Measurements from ENCODE around the gene FOXI3.

The FOXI3 gene

DNA sequence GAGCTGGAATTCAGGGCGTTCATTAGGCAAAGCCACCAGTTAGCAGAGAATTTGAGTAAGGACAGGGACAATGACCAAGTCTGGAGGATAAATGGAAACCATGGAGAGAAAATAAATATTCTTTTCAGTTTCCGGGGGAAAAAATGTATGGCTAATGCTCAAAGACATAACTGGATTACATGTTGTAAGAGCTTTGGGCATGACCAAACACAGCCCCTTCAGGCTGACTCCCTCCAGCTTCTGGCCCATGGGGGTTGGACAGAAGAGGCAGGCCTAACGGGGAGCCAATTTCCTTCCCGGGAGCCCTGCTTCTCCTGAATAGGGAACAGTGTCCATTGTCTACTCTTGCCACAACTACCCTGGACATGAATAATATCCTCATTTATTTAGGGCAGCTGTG is 39.5 kb upstream of the FOXI3 start:
- H4K8ac ChIP-seq (ENCODE audit: low read length), result no peak overlapping the region
- no peak overlapping the region for H3K18ac ChIP-seq (ENCODE audit: low read depth in 1 of 2, low read length in 2 of 2)
- no peak overlapping the region for H3K4me3 ChIP-seq (ENCODE audit: insufficient read depth in 1 of 2, low read depth in 1 of 2, low read length in 2 of 2)
- no peak overlapping the region for H3K27ac ChIP-seq (ENCODE audit: low read length, poor library complexity, severe bottlenecking)
- no peaks in the 10 kb centered on the region for H3K9me3 ChIP-seq (ENCODE audit: control insufficient read depth, low read length)
- DNase-seq, result no peak
- no peak overlapping the region for H3K14ac ChIP-seq (ENCODE audit: low read length in 2 of 2)
- no peak overlapping the region for H3K4ac ChIP-seq (ENCODE audit: low read depth in 1 of 2, low read length in 2 of 2)
- H3K9ac ChIP-seq (ENCODE audit: low read length), result no peak overlapping the region
- no peak overlapping the region for H4K91ac ChIP-seq (ENCODE audit: low read length)
- no peak overlapping the region for H2AFZ ChIP-seq (ENCODE audit: low read depth, low read length)
- H2BK12ac ChIP-seq (ENCODE audit: low read length in 2 of 2), result no peak overlapping the region
- no peak overlapping the region for H2BK5ac ChIP-seq (ENCODE audit: low read depth, low read length, poor library complexity, severe bottlenecking)
- H3K27me3 ChIP-seq (ENCODE audit: control insufficient read depth in 1 of 2, insufficient read depth in 1 of 2, low read length in 2 of 2), result peaks cover 0 to 13% of the 10 kb centered on the region in 2 experiments
- no peak overlapping the region for H3K4me2 ChIP-seq (ENCODE audit: low read length, poor library complexity, severe bottlenecking)
- 65% methylated on average over 4 of the region's 4 CpGs for WGBS
- no peak overlapping the region for H2BK120ac ChIP-seq (ENCODE audit: low read depth, low read length)
- H3K23ac ChIP-seq (ENCODE audit: low read length in 2 of 2), result no peak overlapping the region
- no peak overlapping the region for H2BK15ac ChIP-seq (ENCODE audit: low read depth, poor library complexity, severe bottlenecking)
- no peaks in the 10 kb centered on the region for H3K4me1 ChIP-seq (ENCODE audit: control insufficient read depth, insufficient read depth, low read depth, low read length)
- no peaks in the 10 kb centered on the region for H3K79me1 ChIP-seq (replicated peaks; ENCODE audit: low read length, poor library complexity, severe bottlenecking)
- H3K36me3 ChIP-seq (ENCODE audit: control insufficient read depth in 1 of 2, insufficient read depth in 2 of 2, low read depth in 1 of 2, low read length in 2 of 2), result no peaks in the 10 kb centered on the region
- H2AK5ac ChIP-seq (ENCODE audit: low read length, severe bottlenecking), result no peak overlapping the region

DNA sequence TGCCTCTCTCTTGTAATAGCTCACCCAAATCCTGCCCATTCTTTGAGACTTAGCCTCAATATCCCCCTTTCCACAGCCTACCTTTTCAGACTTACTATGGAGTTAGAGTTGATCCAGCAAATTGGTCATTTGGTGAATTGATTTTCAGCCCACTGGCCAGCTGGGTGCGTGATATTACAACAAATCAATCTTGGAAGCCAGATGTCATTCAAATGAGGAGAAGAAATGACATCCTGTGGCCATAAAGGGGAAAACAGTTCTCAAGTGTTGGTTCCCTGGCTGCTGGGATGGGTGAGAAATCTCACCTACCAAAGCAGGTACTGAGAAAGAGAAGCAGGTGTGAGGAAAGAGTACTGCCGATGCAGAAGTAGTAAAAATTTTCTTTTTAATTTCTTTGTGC is 36.7 kb upstream of the FOXI3 start:
- H3K9me3 ChIP-seq (ENCODE audit: control insufficient read depth, low read length), result no peaks in the 10 kb centered on the region
- H3K27me3 ChIP-seq (ENCODE audit: control insufficient read depth in 1 of 2, insufficient read depth in 1 of 2, low read length in 2 of 2), result peaks cover 0 to 7% of the 10 kb centered on the region in 2 experiments
- no peak overlapping the region for H3K14ac ChIP-seq (ENCODE audit: low read length in 2 of 2)
- no peaks in the 10 kb centered on the region for H3K36me3 ChIP-seq (ENCODE audit: control insufficient read depth in 1 of 2, insufficient read depth in 2 of 2, low read depth in 1 of 2, low read length in 2 of 2)
- WGBS, result 73% methylated on average over 1 of the region's 2 CpGs
- no peak overlapping the region for H2AK5ac ChIP-seq (ENCODE audit: low read length, severe bottlenecking)
- no peak for DNase-seq
- no peak overlapping the region for H3K4ac ChIP-seq (ENCODE audit: low read depth in 1 of 2, low read length in 2 of 2)
- H4K8ac ChIP-seq (ENCODE audit: low read length), result no peak overlapping the region
- no peak overlapping the region for H3K23ac ChIP-seq (ENCODE audit: low read length in 2 of 2)
- H2BK15ac ChIP-seq (ENCODE audit: low read depth, poor library complexity, severe bottlenecking), result no peak overlapping the region
- H3K79me1 ChIP-seq (replicated peaks; ENCODE audit: low read length, poor library complexity, severe bottlenecking), result no peaks in the 10 kb centered on the region
- no peak overlapping the region for H3K4me3 ChIP-seq (ENCODE audit: insufficient read depth in 1 of 2, low read depth in 1 of 2, low read length in 2 of 2)
- no peak overlapping the region for H2BK5ac ChIP-seq (ENCODE audit: low read depth, low read length, poor library complexity, severe bottlenecking)
- no peak overlapping the region for H4K91ac ChIP-seq (ENCODE audit: low read length)
- no peak overlapping the region for H3K4me2 ChIP-seq (ENCODE audit: low read length, poor library complexity, severe bottlenecking)
- H3K27ac ChIP-seq (ENCODE audit: low read length, poor library complexity, severe bottlenecking), result no peak overlapping the region
- H3K4me1 ChIP-seq (ENCODE audit: control insufficient read depth, insufficient read depth, low read depth, low read length), result no peaks in the 10 kb centered on the region
- H2BK120ac ChIP-seq (ENCODE audit: low read depth, low read length), result no peak overlapping the region
- H2BK12ac ChIP-seq (ENCODE audit: low read length in 2 of 2), result no peak overlapping the region
- no peak overlapping the region for H2AFZ ChIP-seq (ENCODE audit: low read depth, low read length)
- no peak overlapping the region for H3K18ac ChIP-seq (ENCODE audit: low read depth in 1 of 2, low read length in 2 of 2)
- H3K9ac ChIP-seq (ENCODE audit: low read length), result no peak overlapping the region

- H3K9ac ChIP-seq (ENCODE audit: low read length), result no peak overlapping the region
- no peak overlapping the region for H3K23ac ChIP-seq (ENCODE audit: low read length in 2 of 2)
- no peak overlapping the region for H3K27ac ChIP-seq (ENCODE audit: low read length, poor library complexity, severe bottlenecking)
- H2AFZ ChIP-seq (ENCODE audit: low read depth, low read length), result no peak overlapping the region
- DNase-seq, result no peak
- no peak overlapping the region for H2BK5ac ChIP-seq (ENCODE audit: low read depth, low read length, poor library complexity, severe bottlenecking)
- H2BK15ac ChIP-seq (ENCODE audit: low read depth, poor library complexity, severe bottlenecking), result no peak overlapping the region
- no peak overlapping the region for H2BK120ac ChIP-seq (ENCODE audit: low read depth, low read length)
- H3K4me2 ChIP-seq (ENCODE audit: low read length, poor library complexity, severe bottlenecking), result no peak overlapping the region
- H3K9me3 ChIP-seq (ENCODE audit: control insufficient read depth, low read length), result no peaks in the 10 kb centered on the region
- H3K4me1 ChIP-seq (ENCODE audit: control insufficient read depth, insufficient read depth, low read depth, low read length), result no peaks in the 10 kb centered on the region
- no peak overlapping the region for H4K8ac ChIP-seq (ENCODE audit: low read length)
- H2BK12ac ChIP-seq (ENCODE audit: low read length in 2 of 2), result no peak overlapping the region
- H3K36me3 ChIP-seq (ENCODE audit: control insufficient read depth in 1 of 2, insufficient read depth in 2 of 2, low read depth in 1 of 2, low read length in 2 of 2), result no peaks in the 10 kb centered on the region
- H3K4ac ChIP-seq (ENCODE audit: low read depth in 1 of 2, low read length in 2 of 2), result no peak overlapping the region
- H3K79me1 ChIP-seq (replicated peaks; ENCODE audit: low read length, poor library complexity, severe bottlenecking), result no peaks in the 10 kb centered on the region
- no peak overlapping the region for H3K18ac ChIP-seq (ENCODE audit: low read depth in 1 of 2, low read length in 2 of 2)
- no peak overlapping the region for H3K4me3 ChIP-seq (ENCODE audit: insufficient read depth in 1 of 2, low read depth in 1 of 2, low read length in 2 of 2)
- WGBS, result 56% methylated on average over 3 of the region's 3 CpGs
- H2AK5ac ChIP-seq (ENCODE audit: low read length, severe bottlenecking), result no peak overlapping the region
- no peak overlapping the region for H4K91ac ChIP-seq (ENCODE audit: low read length)
- peaks cover 0 to 4% of the 10 kb centered on the region in 2 experiments for H3K27me3 ChIP-seq (ENCODE audit: control insufficient read depth in 1 of 2, insufficient read depth in 1 of 2, low read length in 2 of 2)
- H3K14ac ChIP-seq (ENCODE audit: low read length in 2 of 2), result no peak overlapping the region
These were observed 30.7 kb upstream of the FOXI3 start for GRCh38 chr2:88483200-88483599.

- H3K27ac ChIP-seq (ENCODE audit: low read length, poor library complexity, severe bottlenecking), result no peak overlapping the region
- no peak overlapping the region for H2BK15ac ChIP-seq (ENCODE audit: low read depth, poor library complexity, severe bottlenecking)
- no peak overlapping the region for H3K14ac ChIP-seq (ENCODE audit: low read length in 2 of 2)
- H3K9me3 ChIP-seq (ENCODE audit: control insufficient read depth, low read length), result no peaks in the 10 kb centered on the region
- H4K91ac ChIP-seq (ENCODE audit: low read length), result no peak overlapping the region
- no peak for DNase-seq
- H3K4me2 ChIP-seq (ENCODE audit: low read length, poor library complexity, severe bottlenecking), result no peak overlapping the region
- no peak overlapping the region for H3K9ac ChIP-seq (ENCODE audit: low read length)
- H2AFZ ChIP-seq (ENCODE audit: low read depth, low read length), result no peak overlapping the region
- H3K23ac ChIP-seq (ENCODE audit: low read length in 2 of 2), result no peak overlapping the region
- no peaks in the 10 kb centered on the region for H3K79me1 ChIP-seq (replicated peaks; ENCODE audit: low read length, poor library complexity, severe bottlenecking)
- no peaks in the 10 kb centered on the region for H3K36me3 ChIP-seq (ENCODE audit: control insufficient read depth in 1 of 2, insufficient read depth in 2 of 2, low read depth in 1 of 2, low read length in 2 of 2)
- no peak overlapping the region for H3K4ac ChIP-seq (ENCODE audit: low read depth in 1 of 2, low read length in 2 of 2)
- H3K4me1 ChIP-seq (ENCODE audit: control insufficient read depth, insufficient read depth, low read depth, low read length), result no peaks in the 10 kb centered on the region
- 57% methylated on average over 7 of the region's 8 CpGs for WGBS
- no peak overlapping the region for H4K8ac ChIP-seq (ENCODE audit: low read length)
- H2BK5ac ChIP-seq (ENCODE audit: low read depth, low read length, poor library complexity, severe bottlenecking), result no peak overlapping the region
- H3K4me3 ChIP-seq (ENCODE audit: insufficient read depth in 1 of 2, low read depth in 1 of 2, low read length in 2 of 2), result no peak overlapping the region
- no peak overlapping the region for H2AK5ac ChIP-seq (ENCODE audit: low read length, severe bottlenecking)
- peaks cover 0 to 4% of the 10 kb centered on the region in 2 experiments for H3K27me3 ChIP-seq (ENCODE audit: control insufficient read depth in 1 of 2, insufficient read depth in 1 of 2, low read length in 2 of 2)
- no peak overlapping the region for H2BK120ac ChIP-seq (ENCODE audit: low read depth, low read length)
- H2BK12ac ChIP-seq (ENCODE audit: low read length in 2 of 2), result no peak overlapping the region
- H3K18ac ChIP-seq (ENCODE audit: low read depth in 1 of 2, low read length in 2 of 2), result no peak overlapping the region
These were observed 29.3 kb upstream of the FOXI3 start for GRCh38 chr2:88481691-88482336.

All from mesenchymal stem cell (in vitro differentiated cells and primary cell).